Measurements from ENCODE around the gene ECE1. TPM values are rescaled to one million over a fixed set of nuclear protein-coding genes. Genes with fewer than 3 reads are reported as not detected.

ECE1 gene
- total and polyA plus RNA-seq, 2 of the 13 experiments (the other 11 are each of a cell fraction or from before 2014, with no cell fraction given): 13.5 to 21.2 TPM

- TF ChIP-seq FOXP4 (CRISPR knock-in tag; IDR thresholded peaks at IDR 0.05) (0 out of 2 replicates have a peak, but pooled peaks have one; percentile 25), BRCA1 (CRISPR knock-in tag; IDR thresholded peaks at IDR 0.05) (no peak), IRX3 (CRISPR knock-in tag; IDR thresholded peaks at IDR 0.05; ENCODE audit: borderline replicate concordance, low read depth) (no peak), SMC3 (IDR thresholded peaks at IDR 0.05; ENCODE audit: low read length) (peak; percentile 99), NFE2L1 (CRISPR knock-in tag; IDR thresholded peaks at IDR 0.05; ENCODE audit: borderline replicate concordance) (no peak), HBP1 (CRISPR knock-in tag; IDR thresholded peaks at IDR 0.05; ENCODE audit: low read depth) (peak; percentile 46; the same call in 1 of the 2 replicates), ZNF234 (CRISPR knock-in tag; conservative IDR thresholded peaks at IDR 0.05) (no peak), ZFP36 (IDR thresholded peaks at IDR 0.05; ENCODE audit: borderline replicate concordance, low read depth, low read length, partially characterized antibody) (no peak)
Measured at GRCh38 chr1:21255284-21255942, 34.9 kb downstream of the ECE1 start (continued).

Data from HepG2 (cell line).